WTC11 (cell line): ENCODE results near the gene RCC2.

Experiments used
- EMX1 ChIP-seq: fragments of 250-450 bp; sonication (Bioruptor Pico); IDR thresholded peaks from 2 replicates; pipeline ENCODE4 v1.8.0; 2021; ENCODE audit warnings: mild to moderate bottlenecking
- JUN ChIP-seq: sonication (generic); formaldehyde crosslinking; IDR thresholded peaks from 2 replicates; pipeline ENCODE4 v1.8.0; 2023; ENCODE audit warnings: mild to moderate bottlenecking, missing genetic modification reagents
- NR1H2 ChIP-seq: sonication (generic); formaldehyde crosslinking; IDR thresholded peaks from 2 replicates; pipeline ENCODE4 v1.9.0; 2021; ENCODE audit warnings: mild to moderate bottlenecking, moderate library complexity, missing genetic modification reagents
- PRRX2 ChIP-seq: fragments of 250-450 bp; sonication (Bioruptor Pico); IDR thresholded peaks from 2 replicates; pipeline ENCODE4 v1.8.0; 2021; ENCODE audit warnings: mild to moderate bottlenecking
- ZNF138 ChIP-seq: sonication (generic); formaldehyde crosslinking; conservative IDR thresholded peaks from 2 replicates; pipeline ENCODE4 v1.8.1; 2022; ENCODE audit warnings: mild to moderate bottlenecking, moderate library complexity, missing genetic modification reagents
- TF ChIP-seq, protein P1 (sequence below): fragments of 200-600 bp; IDR thresholded peaks from 2 replicates; pipeline ENCODE4 v1.8.0; 2022; ENCODE audit warnings: antibody characterized with exemption
- TF ChIP-seq, protein P2 (sequence below): sonication (generic); formaldehyde crosslinking; IDR thresholded peaks from 2 replicates; pipeline ENCODE4 v1.8.1; 2022; ENCODE audit warnings: low read depth, missing genetic modification reagents, borderline replicate concordance
- TF ChIP-seq, protein P3 (sequence below): fragments of 250-450 bp; sonication (Bioruptor Pico); IDR thresholded peaks from 2 replicates; pipeline ENCODE4 v2.1.2; 2022; ENCODE audit warnings: mild to moderate bottlenecking, moderate library complexity
- TF ChIP-seq, protein P4 (sequence below): sonication (generic); formaldehyde crosslinking; IDR thresholded peaks from 2 replicates; pipeline ENCODE4 v1.8.1; 2023; ENCODE audit warnings: mild to moderate bottlenecking, missing genetic modification reagents, moderate library complexity

DNA sequence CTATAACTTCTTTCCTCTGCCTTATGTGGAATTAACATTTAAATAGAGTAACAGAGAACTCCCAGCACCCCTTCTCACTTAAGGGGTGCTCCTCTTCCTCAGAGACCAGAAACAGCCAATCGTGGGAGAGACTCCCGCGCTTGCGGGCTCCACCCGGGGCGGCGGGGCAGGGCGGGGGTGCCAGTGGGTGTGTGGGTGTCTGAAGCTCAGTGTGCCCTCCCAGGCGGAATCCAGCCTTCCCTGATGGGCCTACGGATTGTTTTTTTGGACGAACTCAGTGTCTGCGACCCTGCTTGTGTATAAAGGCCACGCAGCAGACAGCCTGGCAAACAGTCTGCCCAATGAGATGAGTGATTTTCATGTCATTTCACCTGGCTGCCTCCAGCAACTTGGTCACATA lies 6.2 kb downstream of the RCC2 start:
- TF ChIP-seq, protein P1, sequence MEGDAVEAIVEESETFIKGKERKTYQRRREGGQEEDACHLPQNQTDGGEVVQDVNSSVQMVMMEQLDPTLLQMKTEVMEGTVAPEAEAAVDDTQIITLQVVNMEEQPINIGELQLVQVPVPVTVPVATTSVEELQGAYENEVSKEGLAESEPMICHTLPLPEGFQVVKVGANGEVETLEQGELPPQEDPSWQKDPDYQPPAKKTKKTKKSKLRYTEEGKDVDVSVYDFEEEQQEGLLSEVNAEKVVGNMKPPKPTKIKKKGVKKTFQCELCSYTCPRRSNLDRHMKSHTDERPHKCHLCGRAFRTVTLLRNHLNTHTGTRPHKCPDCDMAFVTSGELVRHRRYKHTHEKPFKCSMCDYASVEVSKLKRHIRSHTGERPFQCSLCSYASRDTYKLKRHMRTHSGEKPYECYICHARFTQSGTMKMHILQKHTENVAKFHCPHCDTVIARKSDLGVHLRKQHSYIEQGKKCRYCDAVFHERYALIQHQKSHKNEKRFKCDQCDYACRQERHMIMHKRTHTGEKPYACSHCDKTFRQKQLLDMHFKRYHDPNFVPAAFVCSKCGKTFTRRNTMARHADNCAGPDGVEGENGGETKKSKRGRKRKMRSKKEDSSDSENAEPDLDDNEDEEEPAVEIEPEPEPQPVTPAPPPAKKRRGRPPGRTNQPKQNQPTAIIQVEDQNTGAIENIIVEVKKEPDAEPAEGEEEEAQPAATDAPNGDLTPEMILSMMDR = no peak
- TF ChIP-seq, protein P2, sequence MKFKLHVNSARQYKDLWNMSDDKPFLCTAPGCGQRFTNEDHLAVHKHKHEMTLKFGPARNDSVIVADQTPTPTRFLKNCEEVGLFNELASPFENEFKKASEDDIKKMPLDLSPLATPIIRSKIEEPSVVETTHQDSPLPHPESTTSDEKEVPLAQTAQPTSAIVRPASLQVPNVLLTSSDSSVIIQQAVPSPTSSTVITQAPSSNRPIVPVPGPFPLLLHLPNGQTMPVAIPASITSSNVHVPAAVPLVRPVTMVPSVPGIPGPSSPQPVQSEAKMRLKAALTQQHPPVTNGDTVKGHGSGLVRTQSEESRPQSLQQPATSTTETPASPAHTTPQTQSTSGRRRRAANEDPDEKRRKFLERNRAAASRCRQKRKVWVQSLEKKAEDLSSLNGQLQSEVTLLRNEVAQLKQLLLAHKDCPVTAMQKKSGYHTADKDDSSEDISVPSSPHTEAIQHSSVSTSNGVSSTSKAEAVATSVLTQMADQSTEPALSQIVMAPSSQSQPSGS = no peak
- TF ChIP-seq EMX1 = no peak
- no peak for TF ChIP-seq JUN
- no peak for TF ChIP-seq PRRX2 (CRISPR knock-in tag)
- TF ChIP-seq, protein P3, sequence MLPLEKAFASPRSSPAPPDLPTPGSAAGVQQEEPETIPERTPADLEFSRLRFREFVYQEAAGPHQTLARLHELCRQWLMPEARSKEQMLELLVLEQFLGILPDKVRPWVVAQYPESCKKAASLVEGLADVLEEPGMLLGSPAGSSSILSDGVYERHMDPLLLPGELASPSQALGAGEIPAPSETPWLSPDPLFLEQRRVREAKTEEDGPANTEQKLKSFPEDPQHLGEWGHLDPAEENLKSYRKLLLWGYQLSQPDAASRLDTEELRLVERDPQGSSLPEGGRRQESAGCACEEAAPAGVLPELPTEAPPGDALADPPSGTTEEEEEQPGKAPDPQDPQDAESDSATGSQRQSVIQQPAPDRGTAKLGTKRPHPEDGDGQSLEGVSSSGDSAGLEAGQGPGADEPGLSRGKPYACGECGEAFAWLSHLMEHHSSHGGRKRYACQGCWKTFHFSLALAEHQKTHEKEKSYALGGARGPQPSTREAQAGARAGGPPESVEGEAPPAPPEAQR (CRISPR knock-in tag) = no peak
- TF ChIP-seq, protein P4, sequence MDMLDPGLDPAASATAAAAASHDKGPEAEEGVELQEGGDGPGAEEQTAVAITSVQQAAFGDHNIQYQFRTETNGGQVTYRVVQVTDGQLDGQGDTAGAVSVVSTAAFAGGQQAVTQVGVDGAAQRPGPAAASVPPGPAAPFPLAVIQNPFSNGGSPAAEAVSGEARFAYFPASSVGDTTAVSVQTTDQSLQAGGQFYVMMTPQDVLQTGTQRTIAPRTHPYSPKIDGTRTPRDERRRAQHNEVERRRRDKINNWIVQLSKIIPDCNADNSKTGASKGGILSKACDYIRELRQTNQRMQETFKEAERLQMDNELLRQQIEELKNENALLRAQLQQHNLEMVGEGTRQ = no peak
- TF ChIP-seq ZNF138 (CRISPR knock-in tag) = no peak
- TF ChIP-seq NR1H2 = no peak
